ENCODE data around the gene SH3GL3.

DNA sequence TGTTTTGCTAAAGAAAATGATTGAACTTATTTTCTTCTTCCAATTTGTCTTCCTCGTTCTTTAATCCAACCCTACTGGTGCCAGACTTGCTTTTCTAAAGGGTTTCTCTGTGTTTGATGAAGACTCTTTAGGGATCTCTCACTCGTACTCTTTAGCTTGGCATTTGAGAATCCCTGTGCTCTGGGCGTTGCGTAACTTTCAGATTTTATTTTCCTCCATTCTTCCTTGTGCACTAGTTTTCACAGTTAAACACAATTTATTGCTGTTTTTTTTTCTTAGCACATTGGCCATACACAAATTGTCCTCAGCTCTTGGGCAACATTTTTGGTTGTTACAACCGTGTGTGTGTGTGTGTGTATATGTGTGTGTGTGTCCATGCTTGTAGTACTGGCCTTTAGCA, 111.0 kb downstream of the SH3GL3 start:
- TF ChIP-seq, protein P1, sequence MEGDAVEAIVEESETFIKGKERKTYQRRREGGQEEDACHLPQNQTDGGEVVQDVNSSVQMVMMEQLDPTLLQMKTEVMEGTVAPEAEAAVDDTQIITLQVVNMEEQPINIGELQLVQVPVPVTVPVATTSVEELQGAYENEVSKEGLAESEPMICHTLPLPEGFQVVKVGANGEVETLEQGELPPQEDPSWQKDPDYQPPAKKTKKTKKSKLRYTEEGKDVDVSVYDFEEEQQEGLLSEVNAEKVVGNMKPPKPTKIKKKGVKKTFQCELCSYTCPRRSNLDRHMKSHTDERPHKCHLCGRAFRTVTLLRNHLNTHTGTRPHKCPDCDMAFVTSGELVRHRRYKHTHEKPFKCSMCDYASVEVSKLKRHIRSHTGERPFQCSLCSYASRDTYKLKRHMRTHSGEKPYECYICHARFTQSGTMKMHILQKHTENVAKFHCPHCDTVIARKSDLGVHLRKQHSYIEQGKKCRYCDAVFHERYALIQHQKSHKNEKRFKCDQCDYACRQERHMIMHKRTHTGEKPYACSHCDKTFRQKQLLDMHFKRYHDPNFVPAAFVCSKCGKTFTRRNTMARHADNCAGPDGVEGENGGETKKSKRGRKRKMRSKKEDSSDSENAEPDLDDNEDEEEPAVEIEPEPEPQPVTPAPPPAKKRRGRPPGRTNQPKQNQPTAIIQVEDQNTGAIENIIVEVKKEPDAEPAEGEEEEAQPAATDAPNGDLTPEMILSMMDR (IDR thresholded peaks at IDR 0.05): no peak
- no peak for TF ChIP-seq EP300 (IDR thresholded peaks at IDR 0.05)
